Stimulated activated CD8-positive, alpha-beta memory T cell treated with anti-CD3 and anti-CD28 coated beads, Interleukin-4, amount 100 ng/mL, for 24 hours (primary cell): ENCODE measurements around the gene CASKIN1.
A peak's percentile ranks its signal among the peaks of the same experiment; 100 is the strongest.

Source experiments
- DNase-seq: peaks from one replicate; pipeline ENCODE4 v3.0.0-alpha.2; 2020; ENCODE audit warnings: low read depth

The CASKIN1 gene

GRCh38 chr16:2156849-2157224 is 39.6 kb downstream of the CASKIN1 start:
- no peak for DNase-seq

GRCh38 chr16:2155977-2156848 is 40.2 kb downstream of the CASKIN1 start:
- DNase-seq: no peak

GRCh38 chr16:2155091-2155950 is 41.1 kb downstream of the CASKIN1 start, which contains the start of gene TRAF7:
TSS of gene TRAF7 (plus strand) at chr16:2155782. CDS start at chr16:2163921, 8,139 bp downstream.
- peak; percentile 95 for DNase-seq

- DNase-seq: no peak
Measured at GRCh38 chr16:2154533-2155090, 41.8 kb downstream of the CASKIN1 start.

GRCh38 chr16:2152695-2153506 is 43.5 kb downstream of the CASKIN1 start:
- no peak for DNase-seq

- no peak for DNase-seq
Measured at GRCh38 chr16:2151188-2152091, 45.0 kb downstream of the CASKIN1 start.

GRCh38 chr16:2150418-2151187 is 45.8 kb downstream of the CASKIN1 start:
- DNase-seq: no peak

- DNase-seq: no peak
Measured at GRCh38 chr16:2149630-2150417, 46.6 kb downstream of the CASKIN1 start.

GRCh38 chr16:2148714-2149629 is 47.4 kb downstream of the CASKIN1 start:
- no peak for DNase-seq

GRCh38 chr16:2147981-2148671 is 48.3 kb downstream of the CASKIN1 start, which contains the start of gene RAB26:
TSS of gene RAB26 (plus strand) at chr16:2148625. CDS start at chr16:2148784, 159 bp downstream.
- DNase-seq: peak; percentile 34

- no peak for DNase-seq
Measured at GRCh38 chr16:2147378-2147777, 49.0 kb downstream of the CASKIN1 start.

GRCh38 chr16:2145843-2146242 is 50.6 kb downstream of the CASKIN1 start:
- DNase-seq: no peak

- no peak for DNase-seq
Measured at GRCh38 chr16:2143878-2144485, 52.4 kb downstream of the CASKIN1 start.

GRCh38 chr16:2142942-2143877 is 53.2 kb downstream of the CASKIN1 start:
- DNase-seq: no peak

- DNase-seq: peak; percentile 97
Measured at GRCh38 chr16:2135770-2136490, 60.5 kb downstream of the CASKIN1 start, which contains the start of gene PKD1. TSS of gene PKD1 (minus strand) at chr16:2135898. CDS start at chr16:2135689, 209 bp downstream.
